ENCODE results near the gene DNMT1.
A peak's percentile ranks its signal among the peaks of the same experiment; 100 is the strongest.
"Not testable (repeated sequence)": the region's sequence is repeated elsewhere in the genome, so short reads cannot be mapped to it uniquely, and the experiment has no call there.

The DNMT1 gene

GRCh38 chr19:10194500-10195198, at the start of gene DNMT1:
DNMT1 (minus strand) TSS chr19:10194953; CDS start chr19:10194899, 54 bp downstream.
- peak; percentile 99 for DNase-seq

DNA sequence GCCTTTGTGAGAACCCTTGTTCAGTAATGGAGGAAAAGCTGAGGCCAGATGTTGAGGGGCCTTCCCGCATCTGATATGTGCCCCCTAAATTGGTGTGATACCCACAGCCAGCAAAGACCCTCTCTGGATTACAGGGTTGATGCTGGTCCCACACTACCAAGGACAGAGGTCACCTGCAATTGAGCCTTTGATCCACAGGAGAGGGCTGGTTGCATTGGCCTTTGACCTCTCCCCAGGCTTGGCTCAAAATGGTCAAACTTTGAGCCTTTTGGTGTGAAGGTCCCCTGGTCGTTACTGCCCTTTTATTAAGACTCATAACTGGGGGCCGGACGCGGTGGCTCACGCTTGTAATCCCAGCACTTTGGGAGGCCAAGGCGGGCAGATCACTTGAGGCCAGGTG, 48.9 kb upstream of the DNMT1 start:
- no peak for DNase-seq

- not testable (repeated sequence) for DNase-seq
These were observed 47.2 kb upstream of the DNMT1 start for GRCh38 chr19:10241826-10242449.

DNA sequence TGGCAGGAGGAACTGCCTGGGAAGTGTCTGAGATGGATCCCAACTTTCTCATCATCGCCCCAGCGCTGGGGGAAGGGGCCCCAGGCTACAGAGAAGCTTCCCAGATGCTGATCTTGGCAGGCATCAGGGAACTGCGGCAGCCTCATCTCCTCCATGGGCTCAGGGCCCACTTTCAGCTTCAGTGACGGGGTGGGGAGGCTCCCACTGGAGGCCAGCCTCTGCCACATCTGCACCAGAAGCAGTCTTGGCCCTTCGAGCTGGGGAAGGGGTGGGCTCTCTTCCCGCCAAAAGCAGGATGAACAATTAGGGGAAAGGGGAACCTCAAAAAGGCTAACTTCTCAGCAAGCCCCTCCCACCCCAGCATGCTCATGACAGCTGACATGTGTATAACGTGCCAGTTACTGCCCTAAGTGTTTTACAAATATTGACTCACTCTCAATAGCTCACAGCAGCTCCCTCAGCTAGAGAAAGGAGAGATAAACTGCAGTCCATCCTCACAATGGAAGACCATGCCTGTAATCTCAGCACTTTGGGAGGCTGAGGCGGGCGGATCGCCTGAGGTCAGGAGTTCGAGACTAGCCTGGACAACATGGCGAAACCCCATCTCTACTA, 43.5 kb upstream of the DNMT1 start:
- DNase-seq: no peak

DNA sequence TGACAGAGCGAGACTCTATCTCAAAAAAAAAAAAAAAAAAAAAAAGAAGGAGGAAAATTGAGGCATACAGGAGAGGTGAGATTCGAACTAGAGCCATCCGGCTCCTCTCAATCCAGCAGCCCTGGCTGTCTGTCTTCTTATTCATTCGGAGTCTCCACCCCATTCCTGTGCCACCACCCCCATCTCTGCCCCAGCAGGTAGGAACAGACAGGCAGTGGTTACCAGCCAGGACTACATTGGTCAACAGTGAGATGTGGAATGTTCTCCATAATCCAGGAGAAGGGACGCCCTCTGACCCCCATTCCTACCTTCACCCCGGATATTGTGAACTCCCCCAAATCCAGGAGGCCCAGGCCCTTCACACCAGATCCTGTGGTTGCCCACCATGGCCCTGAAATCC, 42.9 kb upstream of the DNMT1 start:
- DNase-seq: no peak

- not testable (repeated sequence) for DNase-seq
These were observed 40.7 kb upstream of the DNMT1 start for GRCh38 chr19:10235409-10235808.

DNA sequence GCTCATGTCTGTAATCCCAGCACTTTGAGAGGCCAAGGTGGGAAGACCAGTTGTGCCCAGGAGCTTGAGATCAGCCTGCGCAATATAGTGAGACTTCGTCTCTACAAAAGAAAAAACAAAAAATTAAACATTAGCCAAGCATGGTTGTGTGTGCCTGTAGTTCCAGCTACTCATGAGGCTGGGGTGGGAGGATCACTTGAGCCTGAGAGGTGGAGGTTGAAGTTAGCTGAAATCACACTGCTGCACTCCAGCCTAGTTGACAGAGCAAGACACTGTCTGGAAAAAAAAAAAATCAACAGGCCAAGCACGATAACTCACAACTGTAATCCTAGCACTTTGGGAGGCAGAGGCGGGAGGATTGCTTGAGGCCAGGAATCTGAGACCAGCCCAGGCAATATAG, 40.2 kb upstream of the DNMT1 start:
- DNase-seq: no peak

- no peak for DNase-seq
These were observed 39.2 kb upstream of the DNMT1 start for GRCh38 chr19:10233946-10234345.

DNA sequence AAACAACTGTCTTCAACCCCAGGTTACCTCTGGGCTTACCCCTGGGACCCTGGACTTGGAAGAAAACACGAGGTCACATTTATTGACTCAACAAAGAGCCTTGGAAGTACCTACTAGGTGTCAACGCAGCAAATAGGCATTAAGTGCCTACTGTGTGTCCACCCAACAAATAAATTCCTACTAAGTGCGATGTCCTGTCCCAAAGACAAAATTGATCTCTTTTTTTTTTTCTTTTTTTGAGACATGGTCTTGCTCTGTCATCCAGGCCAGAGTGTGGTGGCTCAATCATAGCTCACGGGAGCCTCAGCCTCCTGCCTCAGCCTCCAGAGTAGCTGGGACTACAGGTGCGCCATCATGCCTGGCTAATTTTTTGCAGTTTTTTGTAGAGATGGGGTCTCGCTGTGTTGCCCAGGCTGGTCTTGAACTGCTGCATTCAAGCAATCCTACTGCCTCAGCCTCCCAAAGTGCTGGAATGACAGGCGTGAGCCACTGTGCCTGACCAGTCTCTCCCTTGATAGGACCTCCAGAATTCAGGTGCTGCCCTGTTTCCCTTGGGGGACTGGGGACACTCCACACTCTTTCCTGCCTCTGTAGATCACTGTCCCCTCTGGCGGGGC, 37.0 kb upstream of the DNMT1 start:
- no peak for DNase-seq

- DNase-seq: peak; percentile 66
These were observed 36.3 kb upstream of the DNMT1 start, which contains the start of gene S1PR2 for GRCh38 chr19:10230861-10231611. S1PR2 (minus strand) TSS chr19:10231331; CDS start chr19:10224905, 6,426 bp downstream.

GRCh38 chr19:10230173-10230860, 35.6 kb upstream of the DNMT1 start:
- peak; percentile 76 for DNase-seq

DNA sequence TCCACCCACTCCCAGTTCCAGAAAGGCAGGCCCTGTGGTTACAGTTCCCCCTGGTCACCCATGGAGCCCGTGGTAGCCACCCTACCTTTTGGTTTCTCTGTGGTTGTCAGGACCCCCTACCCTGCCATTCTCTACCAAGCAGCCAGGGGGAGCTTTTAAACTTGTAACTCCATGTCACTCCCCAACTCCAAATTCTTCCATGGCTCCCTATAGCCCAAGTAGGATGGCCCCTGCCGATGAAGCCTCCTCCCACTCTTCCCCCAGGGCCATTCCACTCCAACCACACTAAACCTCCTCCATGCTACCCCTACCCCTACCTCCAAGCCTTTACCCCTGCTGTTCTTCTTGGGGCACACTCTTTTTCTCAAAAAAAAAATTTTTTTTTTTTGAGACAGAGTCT, 34.2 kb upstream of the DNMT1 start:
- peak; percentile 37 for DNase-seq

GRCh38 chr19:10228393-10228792, 33.6 kb upstream of the DNMT1 start:
- DNase-seq: no peak

- no peak for DNase-seq
These were observed 32.5 kb upstream of the DNMT1 start for GRCh38 chr19:10227026-10227971.

DNA sequence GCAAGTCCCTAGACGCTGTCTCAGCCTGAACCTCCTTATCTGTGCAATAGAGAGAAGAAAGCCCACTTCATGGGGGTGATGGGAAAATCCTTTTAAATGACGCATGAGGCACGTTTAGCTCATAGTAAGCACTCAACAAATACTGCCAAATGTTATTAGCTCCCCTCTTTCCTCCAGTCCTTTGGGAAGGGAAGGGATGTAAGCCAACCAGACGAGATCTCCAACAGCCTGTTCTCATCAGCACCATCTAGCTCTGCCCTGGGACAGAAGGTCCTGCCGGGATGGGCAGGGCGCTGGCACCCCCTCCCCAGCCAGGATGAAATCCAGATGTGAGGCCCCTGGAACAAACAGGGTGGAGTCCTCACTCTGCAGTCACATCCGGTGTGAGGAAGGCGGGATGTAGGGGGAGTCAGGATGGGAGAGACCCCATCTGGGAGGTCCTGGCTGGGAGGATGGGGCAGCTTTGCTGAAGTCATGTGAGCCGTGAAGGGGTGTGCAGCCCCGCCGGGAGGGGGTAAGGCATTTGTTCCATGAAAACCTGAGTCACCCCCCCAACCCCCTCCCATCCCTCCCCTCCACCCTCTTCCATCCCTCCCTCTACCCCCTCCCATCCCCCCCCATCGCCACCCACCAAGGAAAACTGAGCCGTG, 31.7 kb upstream of the DNMT1 start:
- no peak for DNase-seq

- no peak for DNase-seq
These were observed 31.2 kb upstream of the DNMT1 start for GRCh38 chr19:10226021-10226375.

DNA sequence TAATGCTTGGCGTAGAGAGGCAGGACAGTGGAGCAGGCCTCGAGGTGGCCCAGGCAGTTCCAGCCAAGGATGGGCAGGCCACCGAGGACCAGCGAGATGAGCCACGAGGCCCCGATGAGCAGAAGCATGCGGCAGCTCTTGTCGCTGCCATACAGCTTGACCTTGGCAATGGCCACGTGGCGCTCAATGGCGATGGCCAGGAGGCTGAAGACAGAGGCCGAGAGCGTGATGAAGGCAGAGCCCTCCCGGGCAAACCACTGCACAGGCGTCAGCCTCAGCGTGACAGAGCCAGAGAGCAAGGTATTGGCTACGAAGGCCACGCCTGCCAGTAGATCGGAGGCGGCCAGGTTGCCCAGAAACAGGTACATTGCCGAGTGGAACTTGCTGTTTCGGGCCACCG, 29.6 kb upstream of the DNMT1 start:
- no peak for DNase-seq

GRCh38 chr19:10223488-10224213, 28.9 kb upstream of the DNMT1 start:
- DNase-seq: no peak

DNA sequence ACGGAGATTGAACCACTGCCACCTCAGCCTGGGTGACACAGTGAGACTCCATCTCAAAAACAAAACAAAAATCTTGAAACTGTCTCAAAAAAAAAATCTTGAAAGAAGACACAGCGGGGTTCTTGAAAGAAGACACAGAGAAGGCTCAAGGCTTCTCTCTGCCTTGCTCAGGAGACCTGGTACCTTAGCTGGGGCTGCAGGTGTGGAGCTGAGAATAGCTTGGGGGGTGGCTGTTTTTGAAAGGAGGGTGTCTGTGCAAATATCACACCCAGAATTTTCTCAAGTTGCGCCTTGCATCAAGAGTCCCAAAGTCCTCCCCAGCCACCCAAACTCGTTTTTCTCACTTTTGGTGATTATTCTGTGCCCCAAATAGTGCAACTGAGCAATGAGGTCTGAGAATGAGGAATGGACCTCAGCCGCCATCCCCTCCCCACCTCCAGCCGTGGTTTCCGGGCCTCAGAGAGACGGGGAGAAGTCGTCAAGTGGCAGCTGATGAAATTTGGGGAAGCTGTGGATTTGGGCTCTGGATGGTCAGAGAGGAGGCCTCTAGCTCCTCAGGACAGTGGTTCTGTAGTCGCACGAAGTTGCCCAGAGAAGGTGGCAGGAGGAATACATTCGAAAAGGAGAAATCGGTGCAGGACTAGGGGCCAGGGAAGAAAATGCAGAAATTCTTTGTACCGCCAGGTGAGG, 27.6 kb upstream of the DNMT1 start:
- DNase-seq: no peak
